ENCODE data around the gene WASL. TPM values are rescaled to one million over a fixed set of nuclear protein-coding genes. Genes with fewer than 3 reads are reported as not detected.
A peak's percentile ranks its signal among the peaks of the same experiment; 100 is the strongest.

Gene WASL
- total RNA-seq, 1 experiment from 2014 or later: 4.1 TPM

DNA sequence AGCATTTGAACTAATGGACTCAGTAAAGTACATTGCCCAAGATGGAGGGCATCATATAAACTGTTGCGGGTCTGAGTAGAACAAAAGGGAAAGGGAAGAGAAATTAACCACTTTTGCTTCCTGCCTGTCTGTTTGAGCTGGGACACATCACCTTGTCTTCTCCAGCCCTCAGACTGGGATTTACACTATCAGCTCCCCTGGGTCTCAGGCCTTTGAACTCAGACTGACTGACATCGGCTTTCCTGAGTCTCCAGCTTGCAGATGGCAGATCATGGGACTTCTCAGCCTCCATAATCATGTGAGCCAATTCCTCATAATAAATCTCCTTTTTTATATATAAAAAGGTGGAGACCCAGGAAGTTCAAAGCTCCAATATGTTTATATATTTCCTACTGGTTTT, 23.0 kb upstream of the WASL start:
- DNase-seq (ENCODE audit: low read depth): no peak
- in situ Hi-C loops (cut with HindIII; ENCODE audit: low pct_unique_long_range_greater_than_20kb, low sequenced_read_pairs): no loop called here

DNA sequence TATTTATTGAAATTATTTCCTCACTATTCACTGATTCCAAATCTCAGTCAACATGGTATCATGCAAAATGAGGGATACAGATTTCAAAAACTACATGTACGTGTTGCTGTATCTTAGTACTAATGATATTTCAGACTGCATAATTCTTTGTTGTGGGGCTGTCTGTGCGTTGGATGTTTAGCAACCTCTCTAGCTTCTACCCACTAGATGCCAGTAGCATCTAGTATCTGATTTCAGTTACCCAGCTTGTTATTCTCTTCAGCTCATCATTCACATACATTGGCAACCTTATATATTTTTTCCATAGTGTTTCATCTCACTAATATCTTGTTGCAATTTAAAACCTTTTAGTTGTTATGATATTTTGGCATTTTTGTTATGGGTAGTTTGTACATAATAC, 22.5 kb upstream of the WASL start:
- in situ Hi-C loops (cut with HindIII; ENCODE audit: low pct_unique_long_range_greater_than_20kb, low sequenced_read_pairs): no loop called here
- DNase-seq (ENCODE audit: low read depth): no peak

DNA sequence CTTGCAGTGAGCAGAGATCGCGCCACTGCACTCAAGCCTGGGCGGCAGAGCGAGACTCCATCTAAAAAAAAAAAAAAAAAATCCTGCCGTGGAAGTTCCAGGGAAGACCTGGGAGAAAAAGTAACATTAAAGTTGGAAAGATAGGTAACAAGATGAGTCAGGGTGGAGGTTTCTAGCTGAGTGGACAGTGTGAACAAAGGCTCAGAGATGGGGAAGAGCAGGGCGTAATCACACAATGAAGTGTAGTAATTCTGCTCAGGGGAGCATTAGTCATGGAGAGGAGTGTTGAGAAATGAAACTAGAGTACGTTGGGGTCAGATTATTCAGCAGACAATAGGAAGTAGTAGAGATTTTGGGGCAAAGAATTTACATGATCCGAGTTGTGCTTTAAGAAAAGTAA, 21.6 kb upstream of the WASL start:
- peak; percentile 79 for DNase-seq (ENCODE audit: low read depth)
- in situ Hi-C loops (cut with HindIII; ENCODE audit: low pct_unique_long_range_greater_than_20kb, low sequenced_read_pairs): no loop called here

DNA sequence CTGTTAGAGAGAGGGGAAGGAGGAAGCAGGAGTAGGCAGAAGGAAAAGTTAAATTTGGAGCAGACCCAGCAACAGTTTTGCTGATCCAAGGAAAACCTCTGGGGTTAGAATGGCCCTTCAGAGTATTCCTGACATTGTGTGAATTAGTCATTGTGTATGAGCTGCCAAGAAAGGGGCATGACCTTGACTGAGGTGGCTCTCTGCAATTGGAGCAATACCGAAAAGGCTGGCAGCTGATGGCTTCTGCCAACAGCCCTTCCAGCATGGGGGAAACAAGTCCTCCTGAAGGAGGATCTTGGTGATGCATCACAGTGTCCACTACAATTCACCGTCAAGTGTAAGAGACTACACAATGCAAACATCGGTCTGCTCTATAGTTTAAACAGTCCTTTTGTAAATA, 20.6 kb upstream of the WASL start:
- in situ Hi-C loops (cut with HindIII; ENCODE audit: low pct_unique_long_range_greater_than_20kb, low sequenced_read_pairs): no loop called here
- DNase-seq (ENCODE audit: low read depth): peak; percentile 74

DNA sequence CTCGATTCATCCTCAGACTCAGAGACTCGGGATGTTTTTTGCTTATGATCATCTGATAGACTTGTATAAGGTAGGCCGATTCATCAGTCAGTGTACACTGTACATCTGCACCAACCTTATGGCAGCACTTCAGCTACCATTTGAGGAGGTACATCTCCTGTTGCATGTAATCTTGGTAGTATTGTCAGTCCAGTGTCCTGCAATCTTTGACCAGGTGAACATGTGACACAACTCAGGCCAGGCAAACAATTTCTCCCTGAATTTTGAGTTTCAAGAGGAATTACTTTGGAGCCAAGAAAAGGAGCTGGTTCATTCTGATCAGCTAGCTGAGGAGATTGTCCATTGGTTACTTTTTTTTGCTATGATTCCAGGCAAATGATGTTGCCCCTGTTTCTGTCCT, 19.7 kb upstream of the WASL start:
- in situ Hi-C loops (cut with HindIII; ENCODE audit: low pct_unique_long_range_greater_than_20kb, low sequenced_read_pairs): no loop called here
- DNase-seq (ENCODE audit: low read depth): no peak

DNA sequence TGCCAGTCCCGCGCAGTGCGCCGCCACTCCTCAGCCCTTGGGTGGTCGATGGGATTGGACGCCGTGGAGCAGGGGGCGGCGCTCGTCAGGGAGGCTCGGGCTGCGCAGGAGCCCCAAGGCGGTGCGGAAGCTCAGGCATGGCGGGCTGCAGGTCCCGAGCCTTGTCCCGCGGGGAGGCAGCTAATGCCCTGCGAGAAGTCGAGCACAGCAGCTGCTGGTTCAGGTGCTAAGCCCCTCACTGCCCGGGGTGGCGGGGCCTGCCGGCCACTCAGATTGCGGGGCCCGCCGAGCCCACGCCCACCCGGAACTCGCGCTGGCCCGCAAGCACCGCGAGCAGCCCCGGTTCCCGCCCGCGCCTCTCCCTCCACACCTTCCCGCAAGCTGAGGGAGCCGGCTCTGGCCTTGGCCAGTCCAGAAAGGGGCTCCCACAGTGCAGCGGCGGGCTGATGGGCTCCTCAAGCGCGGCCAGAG, 14.4 kb upstream of the WASL start:
- in situ Hi-C loops (cut with HindIII; ENCODE audit: low pct_unique_long_range_greater_than_20kb, low sequenced_read_pairs): no loop called here
- no peak for DNase-seq (ENCODE audit: low read depth)

DNA sequence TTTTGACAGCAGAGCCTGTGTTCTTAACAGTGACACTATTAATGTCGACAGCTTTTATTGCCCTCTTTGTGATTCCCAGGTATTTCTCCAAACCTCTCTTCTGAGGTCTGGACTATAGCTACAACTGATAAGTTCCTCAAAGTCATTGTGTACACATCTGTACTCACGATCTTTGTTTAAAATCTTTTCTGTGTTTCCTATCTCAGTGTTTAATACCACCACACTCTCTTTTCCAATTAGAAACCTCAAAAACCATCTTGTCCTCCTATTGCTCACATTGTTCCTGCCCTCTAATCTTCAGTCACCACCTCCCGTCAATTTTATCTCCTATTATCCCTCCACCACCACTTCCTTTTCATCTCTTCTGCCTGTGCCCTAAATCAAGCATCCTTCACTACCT, 12.9 kb upstream of the WASL start:
- in situ Hi-C loops (cut with HindIII; ENCODE audit: low pct_unique_long_range_greater_than_20kb, low sequenced_read_pairs): no loop called here
- no peak for DNase-seq (ENCODE audit: low read depth)

DNA sequence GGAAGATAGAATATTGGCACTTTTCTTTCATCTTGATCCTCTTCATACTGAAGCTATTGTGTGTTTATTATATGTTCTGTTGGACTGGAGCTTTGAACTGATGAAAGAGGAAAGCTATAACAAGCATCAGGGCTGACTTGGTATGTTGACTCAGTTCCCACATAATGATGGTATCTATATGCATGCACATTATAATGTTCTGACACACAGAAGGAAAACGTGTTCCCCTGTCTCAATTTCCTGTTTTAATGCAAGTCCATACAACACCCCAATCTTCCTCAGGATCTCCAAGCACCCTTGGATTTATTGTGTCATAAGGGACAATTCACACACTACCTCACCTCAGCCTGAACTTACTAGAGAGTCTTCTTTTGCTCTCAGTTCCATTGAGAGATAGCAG, 8.3 kb upstream of the WASL start:
- in situ Hi-C loops (cut with HindIII; ENCODE audit: low pct_unique_long_range_greater_than_20kb, low sequenced_read_pairs): no loop called here

DNA sequence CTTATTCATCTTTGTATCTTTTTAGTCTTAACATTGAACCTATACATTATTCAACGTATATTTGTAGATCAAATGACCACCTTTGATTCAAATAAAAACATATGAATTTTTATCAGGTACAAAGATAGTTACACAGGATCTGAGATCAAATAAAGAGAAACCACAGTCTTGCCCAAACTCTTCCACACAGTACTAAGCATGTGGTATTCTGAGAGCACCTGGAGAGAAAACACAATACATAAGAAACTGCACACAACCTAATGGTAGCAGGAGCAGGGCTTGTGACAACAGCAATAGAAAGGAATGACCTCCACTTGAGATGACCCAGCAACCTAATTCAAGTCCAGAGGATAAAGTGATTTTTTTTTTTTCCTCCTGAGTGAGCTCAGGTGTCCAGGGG, 6.5 kb upstream of the WASL start:
- in situ Hi-C loops (cut with HindIII; ENCODE audit: low pct_unique_long_range_greater_than_20kb, low sequenced_read_pairs): no loop called here

More for the DNA sequence above, 8.3 kb upstream of the WASL start:
- no peak for DNase-seq (ENCODE audit: low read depth)

DNA sequence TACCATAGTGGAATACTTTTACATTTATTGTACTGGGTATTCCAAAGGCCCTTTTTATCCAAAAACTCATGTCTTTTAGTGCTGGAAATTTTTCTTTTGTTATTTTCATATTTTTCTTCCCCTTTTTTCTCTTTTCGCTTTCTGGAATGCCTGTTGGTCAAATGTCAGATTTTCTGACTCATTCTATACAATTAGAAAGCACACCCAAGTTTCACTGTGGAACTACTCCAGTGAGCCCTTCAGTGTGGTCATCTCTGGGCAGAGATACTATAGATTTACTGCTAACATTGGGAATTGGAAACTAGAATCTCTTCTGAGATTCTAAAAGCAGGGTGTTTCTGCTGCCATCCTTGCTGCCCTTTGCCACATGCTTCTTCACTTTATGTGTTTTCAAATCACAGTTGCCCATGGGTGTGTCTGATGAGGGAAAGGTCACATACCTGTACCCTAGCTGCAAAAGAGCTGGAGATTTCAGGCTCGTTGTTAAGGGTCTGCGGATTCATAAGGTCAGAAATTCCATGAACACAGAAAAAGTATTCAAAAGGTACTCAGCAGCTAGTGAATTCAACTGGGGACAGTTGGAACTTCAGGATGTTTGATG, 5.6 kb upstream of the WASL start:
- in situ Hi-C loops (cut with HindIII; ENCODE audit: low pct_unique_long_range_greater_than_20kb, low sequenced_read_pairs): no loop called here
- DNase-seq (ENCODE audit: low read depth): no peak

More for the DNA sequence above, 6.5 kb upstream of the WASL start:
- no peak for DNase-seq (ENCODE audit: low read depth)

DNA sequence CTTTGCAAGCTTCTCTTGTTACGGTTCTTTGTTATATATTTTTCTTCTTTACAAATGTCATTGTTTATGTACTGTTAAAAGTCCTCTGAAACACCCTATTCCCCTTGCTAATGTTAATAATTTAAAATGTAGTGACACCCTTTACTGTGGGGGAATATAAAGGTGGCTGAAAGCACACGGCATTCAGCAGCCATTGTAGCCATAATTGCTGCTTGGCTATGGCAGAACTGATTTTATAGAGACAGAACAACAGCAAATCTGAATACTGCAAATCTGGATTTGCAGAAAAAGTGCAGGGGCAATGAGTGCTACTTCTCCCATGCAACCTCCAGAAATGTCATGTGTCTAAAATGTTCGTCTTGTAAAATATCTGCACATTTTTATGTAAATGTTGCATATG, 3.7 kb upstream of the WASL start:
- in situ Hi-C loops (cut with HindIII; ENCODE audit: low pct_unique_long_range_greater_than_20kb, low sequenced_read_pairs): no loop called here

DNA sequence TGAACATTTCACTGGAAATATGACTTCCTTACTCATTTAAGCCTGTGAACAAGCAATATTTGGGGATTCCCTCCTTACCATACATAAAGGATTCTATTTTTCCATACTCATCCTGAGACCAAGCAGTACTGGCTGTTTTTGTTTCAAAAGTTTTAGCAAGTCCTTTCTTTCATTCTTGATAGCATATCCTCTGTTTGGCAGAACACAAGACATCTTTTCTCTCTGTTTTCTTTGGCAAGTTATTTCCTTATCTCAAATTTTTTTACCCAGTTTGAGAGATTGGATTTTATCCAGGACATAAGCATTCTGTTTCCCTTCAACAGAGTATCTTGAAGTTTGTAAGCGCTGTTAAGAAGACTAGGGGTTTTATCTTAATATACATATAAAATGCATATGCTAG, 3.0 kb upstream of the WASL start:
- no peak for DNase-seq (ENCODE audit: low read depth)
- in situ Hi-C loops (cut with HindIII; ENCODE audit: low pct_unique_long_range_greater_than_20kb, low sequenced_read_pairs): no loop called here

More for the DNA sequence above, 3.7 kb upstream of the WASL start:
- DNase-seq (ENCODE audit: low read depth): no peak

DNA sequence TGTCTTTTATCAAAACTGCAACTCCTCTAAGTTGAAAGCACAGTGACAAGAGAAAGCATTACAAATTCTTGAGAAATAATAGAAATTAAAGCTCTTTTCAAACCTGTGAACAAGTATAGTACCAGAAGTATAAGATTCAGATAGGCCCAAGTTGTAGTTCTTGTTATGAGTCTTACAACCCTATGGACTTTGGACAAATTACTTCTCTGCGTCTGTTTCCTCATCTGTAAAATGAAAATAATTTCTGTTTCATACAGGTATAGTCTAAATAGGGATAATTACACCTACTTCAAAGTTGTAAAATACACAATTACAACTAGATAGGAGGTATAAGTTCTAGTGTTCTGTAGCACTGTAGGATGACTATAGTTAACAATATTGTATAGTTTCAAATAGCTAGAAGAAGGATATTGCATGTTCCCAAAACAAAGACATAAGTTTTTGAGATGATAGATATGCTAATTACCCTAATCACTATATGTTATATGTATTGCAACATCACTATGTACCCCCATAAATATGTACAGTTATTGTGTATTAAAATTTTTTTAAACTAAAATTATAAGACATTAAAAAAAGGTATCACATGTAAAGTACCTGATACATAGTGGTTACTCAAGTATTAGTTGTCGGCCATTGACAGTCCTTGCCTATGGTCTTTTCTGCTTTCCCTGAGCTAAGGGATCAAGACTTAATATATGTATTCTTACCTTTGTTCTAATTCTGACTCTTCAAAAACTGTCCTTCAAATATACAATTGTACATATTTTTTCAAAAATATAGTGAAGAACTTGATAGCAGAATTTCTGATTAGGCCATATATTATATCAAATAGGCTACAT, 1.8 kb upstream of the WASL start:
- DNase-seq (ENCODE audit: low read depth): no peak
- in situ Hi-C loops (cut with HindIII; ENCODE audit: low pct_unique_long_range_greater_than_20kb, low sequenced_read_pairs): no loop called here

DNA sequence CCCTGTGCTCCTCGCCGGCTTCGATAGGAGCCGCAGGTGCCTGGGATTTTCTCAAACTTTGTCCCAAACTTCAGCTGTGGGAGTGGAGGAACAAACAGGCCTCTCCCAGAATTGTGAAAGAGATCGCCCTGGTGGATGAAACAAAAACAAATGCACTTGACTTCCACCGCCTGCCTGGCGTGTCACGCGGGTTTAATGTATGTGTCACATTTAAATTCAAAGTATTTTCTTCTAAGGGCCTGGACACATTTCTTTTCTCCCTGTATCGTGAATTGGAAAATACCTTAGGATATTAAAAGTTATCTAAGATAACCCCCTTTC, 694 bp upstream of the WASL start:
- in situ Hi-C loops (cut with HindIII; ENCODE audit: low pct_unique_long_range_greater_than_20kb, low sequenced_read_pairs): no loop called here
- no peak for DNase-seq (ENCODE audit: low read depth)

DNA sequence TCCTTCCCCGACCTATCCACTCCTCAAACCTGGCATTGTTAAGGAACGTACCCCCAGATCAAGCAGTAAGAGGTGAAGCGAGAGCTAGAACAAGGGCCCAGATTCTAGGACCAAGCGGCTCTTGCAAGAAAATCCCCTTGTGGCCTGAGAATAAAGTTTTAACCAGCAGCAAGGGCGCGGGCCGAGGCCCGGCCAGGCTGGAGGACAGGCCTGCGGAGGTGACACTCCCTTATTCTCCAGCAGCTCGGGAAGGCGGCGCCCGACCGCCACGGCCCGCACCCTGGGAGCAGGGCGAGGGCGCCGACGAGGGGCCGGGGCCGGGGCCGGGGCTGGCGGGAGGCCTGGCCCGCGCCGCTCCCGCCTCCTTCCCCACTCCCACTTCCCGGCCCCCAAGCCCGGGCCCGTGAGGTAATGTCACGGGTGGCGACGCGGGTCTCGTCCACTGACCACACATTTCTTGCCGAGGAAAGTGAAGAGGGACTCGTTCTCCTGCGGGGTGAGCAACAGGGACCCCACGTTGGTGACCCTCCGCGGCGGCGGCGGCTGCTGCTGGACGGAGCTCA, 551 bp downstream of the WASL start:
- DNase-seq (ENCODE audit: low read depth): peak; percentile 21
- in situ Hi-C loops (cut with HindIII; ENCODE audit: low pct_unique_long_range_greater_than_20kb, low sequenced_read_pairs): no loop called here

DNA sequence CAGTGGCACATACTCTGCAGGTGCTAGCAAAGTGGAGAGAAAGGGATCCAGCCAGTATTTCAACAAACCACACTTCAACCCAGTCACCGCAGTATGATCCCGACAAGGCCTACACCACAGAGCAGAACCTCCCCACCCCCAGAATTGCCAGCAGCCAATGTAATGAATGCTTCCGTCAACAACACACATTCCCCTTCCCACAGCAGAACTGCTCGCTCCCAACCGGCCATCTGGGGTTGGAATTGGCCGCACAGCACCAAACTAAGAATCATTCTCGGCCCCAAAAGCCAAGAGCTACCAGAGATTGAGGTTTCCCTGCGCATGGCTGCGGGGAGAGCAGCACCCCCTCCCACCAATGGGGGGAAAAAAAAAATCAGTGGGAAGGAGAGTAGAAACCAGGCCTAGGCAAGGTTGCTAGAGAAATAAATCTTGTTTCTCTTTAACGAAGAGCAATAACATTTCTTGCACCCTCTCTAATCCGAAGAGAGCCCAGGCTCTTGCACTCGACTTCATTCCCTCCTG, 1.1 kb downstream of the WASL start:
- in situ Hi-C loops (cut with HindIII; ENCODE audit: low pct_unique_long_range_greater_than_20kb, low sequenced_read_pairs): no loop called here
- peak; percentile 37 for DNase-seq (ENCODE audit: low read depth)

DNA sequence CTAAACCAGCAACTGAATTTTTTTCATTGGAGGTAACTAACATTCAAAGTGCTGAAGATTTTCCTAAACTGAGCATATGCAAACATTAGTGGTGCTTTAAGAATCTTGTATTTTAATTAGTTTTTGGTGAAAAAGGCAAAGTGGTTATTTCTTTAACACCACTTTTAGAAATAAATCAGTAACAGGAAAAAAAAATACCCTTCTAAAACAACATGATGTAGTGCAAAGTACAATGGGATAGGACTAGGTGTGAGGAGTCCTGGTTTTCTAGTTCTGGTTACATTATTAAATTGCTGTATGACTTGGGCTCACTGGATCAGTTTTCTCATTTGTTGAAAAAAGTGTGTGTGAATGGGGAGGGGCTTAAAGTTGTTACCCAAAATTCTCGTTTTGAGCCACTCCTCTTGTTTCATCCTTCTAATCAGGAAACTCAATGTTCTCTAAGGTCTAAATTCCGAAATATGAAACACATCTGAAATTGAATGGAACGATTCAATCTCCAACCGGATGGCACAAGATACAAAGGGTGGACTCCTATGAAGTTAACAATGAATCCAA, 1.8 kb downstream of the WASL start:
- in situ Hi-C loops (cut with HindIII; ENCODE audit: low pct_unique_long_range_greater_than_20kb, low sequenced_read_pairs): no loop called here
- no peak for DNase-seq (ENCODE audit: low read depth)

DNA sequence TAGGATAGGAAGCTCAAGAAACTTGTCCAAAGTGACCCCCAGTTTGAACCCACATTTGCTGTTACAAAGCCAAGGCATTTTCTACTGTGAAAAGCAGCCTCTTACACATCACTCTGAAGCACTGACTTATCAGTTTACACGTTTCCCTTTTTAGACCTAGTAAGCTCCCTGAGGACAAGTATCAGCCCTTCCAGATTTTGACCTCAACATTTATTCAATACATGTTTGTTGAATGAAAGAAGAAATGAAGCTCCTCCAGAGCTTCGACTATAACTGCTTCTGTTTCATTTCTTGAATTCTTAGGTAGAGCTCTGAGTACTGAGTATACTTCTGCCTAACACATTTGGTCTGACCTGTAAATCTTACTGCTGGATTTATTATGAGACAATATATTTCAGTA, 2.7 kb downstream of the WASL start:
- in situ Hi-C loops (cut with HindIII; ENCODE audit: low pct_unique_long_range_greater_than_20kb, low sequenced_read_pairs): no loop called here
- no peak for DNase-seq (ENCODE audit: low read depth)

DNA sequence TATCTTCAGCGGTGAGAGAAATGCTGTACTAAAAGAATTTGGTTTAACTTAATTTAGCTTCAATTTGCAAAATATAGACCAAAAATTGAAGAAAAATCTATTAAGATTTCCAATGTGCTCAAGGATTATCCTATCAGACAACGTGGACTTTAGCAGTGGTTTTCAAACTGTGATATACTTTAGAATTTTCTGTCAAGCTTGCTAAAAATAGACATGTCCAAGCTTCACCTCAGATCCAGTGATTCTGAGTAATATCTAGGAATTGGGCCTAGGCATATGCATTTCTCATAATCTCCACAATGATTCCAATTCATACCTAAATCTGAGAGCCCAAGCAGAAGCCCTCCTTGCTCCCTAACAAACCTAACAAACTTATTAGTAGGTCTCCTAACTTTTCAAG, 3.4 kb downstream of the WASL start:
- no peak for DNase-seq (ENCODE audit: low read depth)
- in situ Hi-C loops (cut with HindIII; ENCODE audit: low pct_unique_long_range_greater_than_20kb, low sequenced_read_pairs): no loop called here
